GM18526 (cell line): ENCODE results near the gene SLC46A2.

Source experiments
- POLR2A ChIP-seq: IDR thresholded peaks from 3 replicates; pipeline ENCODE4 v1.6.1; 2011; ENCODE audit not compliant: insufficient read length; ENCODE audit errors: extremely low read depth

The SLC46A2 gene

GRCh38 chr9:112867275-112867991, 23.2 kb downstream of the SLC46A2 start:
- no peak for TF ChIP-seq POLR2A

- no peak for TF ChIP-seq POLR2A
Observed at GRCh38 chr9:112866662-112867274, 23.9 kb downstream of the SLC46A2 start.

GRCh38 chr9:112864982-112865381, 25.7 kb downstream of the SLC46A2 start:
- no peak for TF ChIP-seq POLR2A

- TF ChIP-seq POLR2A = no peak
Observed at GRCh38 chr9:112864403-112864802, 26.3 kb downstream of the SLC46A2 start.

- TF ChIP-seq POLR2A = no peak
Observed at GRCh38 chr9:112863746-112864145, 26.9 kb downstream of the SLC46A2 start.

GRCh38 chr9:112863214-112863613, 27.5 kb downstream of the SLC46A2 start:
- no peak for TF ChIP-seq POLR2A

GRCh38 chr9:112861638-112862555, 28.8 kb downstream of the SLC46A2 start:
- no peak for TF ChIP-seq POLR2A

GRCh38 chr9:112861155-112861554, 29.5 kb downstream of the SLC46A2 start:
- no peak for TF ChIP-seq POLR2A

GRCh38 chr9:112860451-112860850, 30.2 kb downstream of the SLC46A2 start:
- TF ChIP-seq POLR2A = no peak

- TF ChIP-seq POLR2A = no peak
Observed at GRCh38 chr9:112858625-112859147, 32.0 kb downstream of the SLC46A2 start.

- no peak for TF ChIP-seq POLR2A
Observed at GRCh38 chr9:112858005-112858404, 32.7 kb downstream of the SLC46A2 start.

- TF ChIP-seq POLR2A = no peak
Observed at GRCh38 chr9:112856843-112857242, 33.8 kb downstream of the SLC46A2 start.

GRCh38 chr9:112856200-112856599, 34.5 kb downstream of the SLC46A2 start:
- no peak for TF ChIP-seq POLR2A

- no peak for TF ChIP-seq POLR2A
Observed at GRCh38 chr9:112854657-112855056, 36.0 kb downstream of the SLC46A2 start.

- no peak for TF ChIP-seq POLR2A
Observed at GRCh38 chr9:112853882-112854585, 36.6 kb downstream of the SLC46A2 start.

GRCh38 chr9:112852741-112853504, 37.8 kb downstream of the SLC46A2 start:
- TF ChIP-seq POLR2A = no peak
